ENCODE results near the gene ZSWIM1.
"Not testable (repeated sequence)": the region's sequence is repeated elsewhere in the genome, so short reads cannot be mapped to it uniquely, and the experiment has no call there.

Gene ZSWIM1

DNA sequence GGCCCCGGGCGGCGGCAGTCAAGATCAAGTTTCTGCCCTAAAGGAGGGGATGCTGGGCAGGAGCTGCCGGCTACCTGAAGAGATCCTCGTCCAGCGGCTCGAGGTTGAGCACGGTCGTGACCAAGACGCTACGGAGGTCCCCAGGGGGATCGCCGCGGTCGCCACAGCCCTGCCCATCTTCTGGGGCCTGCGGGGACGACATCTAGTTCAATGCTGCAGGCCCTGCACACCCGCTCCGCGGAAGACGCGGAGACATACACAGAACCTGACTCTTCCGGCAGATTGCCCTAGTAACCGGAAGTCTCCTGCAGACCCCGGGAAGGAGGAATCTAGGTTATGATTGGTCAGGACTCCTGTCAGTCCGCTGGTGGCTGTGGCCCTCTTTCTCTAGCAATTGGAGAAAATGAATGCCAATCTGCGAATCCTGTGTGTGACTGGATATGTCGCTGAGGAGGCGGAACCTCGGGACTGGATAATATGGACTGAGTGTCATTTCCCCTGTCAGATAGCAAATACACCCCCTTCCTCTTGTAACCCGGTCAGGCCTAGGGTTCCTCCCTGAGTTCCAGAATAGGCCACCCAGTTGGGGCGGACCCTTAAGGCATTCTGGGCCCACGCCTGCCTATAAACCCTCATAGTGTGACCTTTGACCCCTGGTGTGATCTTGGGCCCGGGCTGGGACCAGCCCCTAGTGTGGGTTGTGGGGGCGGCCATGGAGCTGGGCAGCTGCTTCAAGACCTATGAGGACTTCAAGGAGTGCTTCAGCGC is 23.7 kb upstream of the ZSWIM1 start, which contains the start of the genes ACOT8 and ZSWIM3:
Gene ACOT8 (minus strand): TSS at position 279 of the 768 bp plus-strand sequence. CDS start 77 bp downstream, at position 202.
Gene ZSWIM3 (plus strand): TSS at position 501 of the 768 bp plus-strand sequence. CDS start 212 bp downstream, at position 713.
- DNase-seq: peak; percentile 90

DNA sequence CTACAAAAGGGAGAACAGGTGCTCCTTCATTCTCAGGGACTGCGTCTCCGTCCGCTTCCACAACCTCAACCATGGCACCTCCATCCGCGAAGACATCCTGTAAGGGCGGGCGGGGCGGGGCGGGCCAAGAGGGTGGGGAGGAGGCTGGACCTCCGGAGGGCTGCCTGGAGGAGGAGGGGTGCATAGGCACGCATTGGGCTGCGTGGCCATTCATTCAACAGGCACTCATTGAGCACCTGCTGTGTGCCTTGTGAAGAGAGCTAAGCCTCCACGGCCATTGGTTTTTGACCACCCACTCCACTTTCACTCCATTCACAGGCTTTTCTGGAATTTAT is 23.2 kb upstream of the ZSWIM1 start:
- DNase-seq: no peak

DNA sequence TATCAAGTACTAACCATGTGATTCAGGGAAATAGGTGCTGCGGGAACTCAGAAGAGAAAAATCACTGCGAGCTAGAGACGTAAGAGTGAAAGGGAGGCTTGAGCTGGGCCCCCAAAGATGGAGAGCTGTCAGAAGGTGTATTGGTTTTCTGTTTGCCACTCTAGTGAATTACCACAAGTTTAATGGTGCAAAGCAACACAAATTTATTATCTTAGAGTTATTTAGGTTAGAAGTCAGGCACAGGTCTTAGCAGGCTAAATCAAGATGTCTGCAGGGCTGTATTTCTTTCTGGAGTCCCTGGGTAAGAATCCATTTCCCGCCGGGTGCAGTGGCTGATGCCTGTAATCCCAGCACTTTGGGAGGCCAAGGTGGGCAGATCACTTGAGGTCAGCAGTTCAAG is 21.1 kb upstream of the ZSWIM1 start:
- DNase-seq: no peak

DNA sequence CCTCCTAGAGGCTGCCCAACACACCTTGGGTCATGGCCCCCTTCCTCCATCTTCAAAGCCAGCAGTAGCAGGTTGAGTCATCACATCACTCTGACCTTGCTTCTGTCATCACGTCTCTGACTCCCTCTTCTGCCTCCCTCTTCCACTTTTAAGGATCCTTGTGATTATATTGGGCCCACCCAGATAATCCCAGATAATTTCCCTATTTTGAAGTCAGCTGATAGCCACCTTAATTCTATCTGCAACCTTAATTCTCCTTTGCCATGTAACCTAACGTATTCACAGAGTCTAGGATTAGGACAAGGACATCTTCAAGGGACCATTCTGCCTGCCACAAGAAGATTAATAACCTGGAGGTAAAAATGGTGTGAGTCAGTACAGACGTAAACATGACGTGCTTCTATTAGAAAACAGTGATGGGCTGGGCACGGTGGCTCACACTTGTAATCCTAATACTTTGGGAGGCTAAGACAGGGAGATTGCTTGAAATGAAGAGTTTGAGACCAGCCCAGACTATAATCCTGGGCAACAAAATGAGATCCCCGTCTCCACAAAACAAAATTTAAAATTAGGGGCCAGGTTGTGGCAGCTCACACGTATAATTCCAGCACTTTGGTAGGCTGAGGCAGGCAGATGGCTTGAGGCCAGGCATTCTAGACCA is 20.3 kb upstream of the ZSWIM1 start:
- DNase-seq: no peak

DNA sequence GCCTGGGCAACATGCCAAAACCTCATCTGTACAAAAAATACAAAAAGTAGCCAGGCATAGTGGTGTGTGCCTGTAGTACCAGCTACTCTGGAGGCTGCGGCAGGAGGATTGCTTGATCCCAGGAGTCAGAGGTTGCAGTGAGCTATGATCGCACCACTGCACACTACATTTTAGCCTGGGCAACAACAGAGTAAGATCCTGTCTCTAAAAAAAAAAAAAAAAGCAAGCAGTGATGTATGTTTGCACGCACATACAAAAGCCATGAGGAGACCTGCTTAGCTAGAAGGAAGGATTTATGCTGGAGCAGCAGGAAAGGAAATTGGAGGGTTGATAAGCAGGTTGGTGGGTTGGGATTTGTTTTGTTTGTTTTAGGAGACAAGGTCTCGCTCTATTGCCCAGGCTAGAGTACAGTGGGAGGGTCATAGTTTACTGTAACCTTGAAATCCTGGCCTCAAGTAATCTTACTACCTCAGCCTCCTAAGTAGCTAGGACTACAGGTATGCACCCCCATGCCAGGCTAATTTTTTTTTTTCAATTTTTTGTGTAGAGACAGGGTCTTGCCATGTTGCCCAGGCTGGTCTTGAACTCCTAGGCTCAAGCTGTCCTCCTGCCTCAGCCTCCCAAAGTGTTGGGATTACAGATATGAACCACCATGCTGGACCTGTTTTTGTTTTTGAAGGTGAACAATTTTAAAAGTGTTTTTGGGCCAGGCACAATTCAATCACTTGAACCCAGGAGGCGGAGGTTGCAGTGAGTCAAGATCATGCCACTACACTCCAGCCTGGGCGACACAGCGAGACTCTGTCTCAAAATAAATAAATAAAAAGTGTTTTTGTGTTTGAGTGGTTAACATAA is 19.6 kb upstream of the ZSWIM1 start:
- DNase-seq: no peak

DNA sequence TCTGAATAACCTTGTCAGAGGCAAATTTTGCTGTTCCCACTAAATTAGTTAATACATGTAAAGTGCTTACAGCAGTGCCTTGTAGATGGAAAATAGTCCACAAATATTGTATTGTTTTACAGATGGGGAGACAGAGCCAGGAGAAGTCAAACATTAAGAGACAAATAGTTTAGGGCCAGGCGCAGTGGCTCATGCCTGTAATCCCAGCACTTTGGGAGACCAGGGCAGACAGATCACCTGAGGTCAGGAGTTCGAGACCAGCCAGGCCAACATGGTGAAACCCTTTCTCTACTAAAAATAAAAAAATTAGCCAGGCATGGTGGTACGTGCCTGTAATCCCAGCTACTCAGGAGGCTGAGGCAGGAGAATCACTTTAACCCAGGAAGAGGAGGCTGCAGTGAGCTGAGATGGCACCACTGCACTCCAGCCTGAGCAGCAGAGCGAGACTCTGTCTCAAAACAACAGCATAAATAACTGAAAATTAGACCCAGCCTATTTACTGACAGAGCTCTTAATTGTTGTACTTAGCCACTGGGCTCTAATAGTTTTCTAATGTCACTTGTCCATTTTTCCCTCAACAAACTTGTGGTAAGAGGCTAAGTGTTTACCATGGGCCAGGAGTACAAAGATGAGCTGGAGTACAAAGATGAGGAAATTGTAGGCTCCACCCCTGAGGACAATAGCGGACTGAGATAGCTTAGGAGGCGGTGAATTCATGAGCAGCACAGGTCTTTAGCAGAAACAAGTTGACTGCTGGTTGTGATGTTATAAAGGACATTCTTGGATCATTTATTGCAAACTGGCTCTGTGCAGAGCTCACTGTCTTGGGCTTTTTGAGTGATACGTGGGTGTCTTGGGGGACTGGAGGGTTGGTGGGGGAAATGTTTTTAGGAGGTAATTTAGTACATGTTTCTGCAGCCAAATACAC is 17.2 kb upstream of the ZSWIM1 start:
- DNase-seq: no peak

DNA sequence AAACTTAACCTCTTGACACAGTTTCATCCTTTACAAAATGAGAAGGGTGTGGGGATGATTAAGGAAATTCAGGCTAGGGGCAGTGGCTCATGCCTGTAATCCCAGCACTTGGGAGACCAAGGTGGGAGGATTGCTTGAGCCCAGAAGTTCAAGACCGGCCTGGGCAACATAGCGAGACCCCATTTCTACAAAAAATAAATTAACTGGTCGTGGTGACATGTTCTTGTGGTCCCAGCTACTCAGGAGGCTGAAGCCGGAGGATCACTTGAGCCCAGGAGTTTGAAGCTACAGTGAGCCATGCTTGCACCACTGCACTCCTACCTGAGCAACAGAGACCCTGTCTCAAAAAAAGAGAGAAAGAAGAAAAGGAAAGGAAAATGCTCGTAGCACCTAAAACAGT is 14.6 kb upstream of the ZSWIM1 start:
- no peak for DNase-seq

DNA sequence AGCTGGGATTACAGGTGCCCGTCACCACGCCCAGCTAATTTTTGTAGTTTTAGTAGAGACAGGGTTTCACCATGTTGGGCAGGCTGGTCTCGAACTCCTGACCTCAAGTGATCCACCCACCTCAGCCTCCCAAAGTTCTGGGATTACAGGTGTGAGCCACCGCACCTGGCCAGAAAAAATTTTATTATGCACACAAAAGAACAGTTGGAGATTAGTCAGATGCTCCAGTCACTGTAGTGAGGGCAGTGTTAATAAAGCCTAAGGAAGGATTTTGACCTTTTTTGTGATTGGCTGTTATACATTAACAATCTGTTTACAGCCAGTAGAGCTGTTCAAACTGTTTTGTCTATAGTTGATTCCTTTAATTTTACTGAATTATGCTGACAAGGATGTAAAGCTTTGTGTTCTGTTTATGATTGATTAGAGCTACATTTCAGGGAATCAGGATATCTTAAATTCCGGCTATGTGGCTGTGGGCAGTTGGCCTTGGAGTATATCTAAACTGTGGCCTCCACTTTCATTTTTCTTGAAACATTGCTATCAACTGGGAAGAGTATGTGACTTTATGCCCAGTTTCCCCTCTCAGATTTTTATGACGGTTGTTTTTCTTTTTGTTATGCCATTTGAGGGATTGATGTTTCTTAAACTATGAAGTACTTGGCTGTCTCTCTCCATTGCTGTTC is 13.8 kb upstream of the ZSWIM1 start:
- DNase-seq: no peak

DNA sequence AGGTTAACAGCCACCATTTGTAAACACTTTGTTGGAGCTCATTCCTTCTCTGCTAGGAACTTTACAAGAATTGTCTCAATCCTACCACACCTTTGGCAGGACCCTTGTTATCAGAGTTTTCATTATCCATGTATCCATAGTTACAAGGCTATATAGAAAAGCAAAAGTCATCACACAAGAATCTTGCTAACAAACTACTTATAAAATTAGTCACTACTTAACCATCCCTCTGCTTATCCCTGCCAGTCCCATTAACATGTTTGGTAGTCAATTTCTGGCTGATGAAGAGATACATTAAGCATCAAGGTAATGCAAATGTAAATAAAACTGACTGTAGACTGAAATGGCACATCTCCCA is 13.2 kb upstream of the ZSWIM1 start:
- no peak for DNase-seq

DNA sequence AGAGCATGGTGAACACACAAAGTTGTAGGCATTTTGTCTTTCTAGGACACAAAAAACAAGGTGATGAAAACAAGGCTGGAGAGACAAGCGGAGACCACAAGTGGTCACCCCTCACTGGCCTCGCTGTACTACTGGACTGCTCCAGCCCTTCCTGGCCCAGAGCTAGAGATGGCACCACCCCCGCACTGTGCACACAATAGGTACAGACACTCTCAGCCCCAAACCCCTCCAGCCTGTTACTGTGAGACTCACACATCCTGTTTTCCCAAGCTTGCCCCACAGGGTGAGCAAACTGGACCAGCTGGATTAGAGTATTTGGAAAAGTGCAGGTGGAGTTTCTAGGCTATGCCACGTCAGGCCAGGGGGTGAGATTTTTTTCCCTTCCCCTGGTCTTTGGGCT is 8.4 kb upstream of the ZSWIM1 start:
- no peak for DNase-seq

DNA sequence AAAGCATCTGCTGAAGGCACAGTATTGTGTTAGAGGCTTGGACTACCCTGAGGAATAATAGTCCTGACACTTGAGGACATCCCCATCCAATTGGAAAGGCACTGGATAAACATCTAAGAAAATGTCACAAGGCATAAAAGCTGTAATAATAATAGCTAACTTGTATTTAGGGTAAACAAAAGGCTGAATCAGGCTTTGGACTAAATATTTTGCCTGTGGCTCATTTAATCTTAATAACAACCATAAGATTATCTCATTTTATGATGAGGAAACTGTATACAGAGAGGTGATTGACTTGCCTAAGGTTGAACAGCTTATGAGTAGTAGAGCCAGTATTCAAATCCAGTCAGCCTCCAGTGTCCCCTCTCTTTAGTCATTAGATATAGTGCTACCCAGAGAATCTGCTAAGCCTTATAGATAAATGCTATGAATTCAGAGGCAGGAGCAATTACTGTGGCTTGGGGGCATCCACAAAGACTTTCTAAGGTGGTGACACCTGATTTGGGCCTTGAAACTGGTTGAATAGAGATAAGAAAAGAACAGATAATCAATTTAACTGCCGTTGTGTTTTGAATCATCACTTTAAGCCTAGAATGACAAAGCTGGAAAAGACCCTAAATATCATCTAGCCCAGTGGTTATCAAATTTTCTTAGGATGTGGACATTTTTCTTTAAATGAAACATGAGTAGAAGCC is 7.5 kb upstream of the ZSWIM1 start:
- DNase-seq: no peak

DNA sequence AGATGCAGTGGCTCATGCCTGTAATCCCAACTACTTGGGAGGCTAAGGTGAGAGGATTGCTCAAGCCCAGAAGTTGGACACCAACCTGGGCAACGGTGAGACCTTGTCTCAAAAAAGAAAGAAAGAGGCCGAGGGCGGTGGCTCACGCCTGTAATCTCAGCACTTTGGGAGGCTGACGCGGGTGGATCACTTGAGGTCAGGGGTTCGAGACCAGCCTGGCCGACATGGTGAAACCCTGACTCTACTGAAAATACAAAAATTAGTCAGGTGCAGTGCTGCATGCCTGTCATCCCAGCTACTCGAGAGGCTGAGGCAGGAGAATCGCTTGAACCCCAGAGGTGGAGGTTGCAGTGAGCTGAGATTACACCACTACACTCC is 6.9 kb upstream of the ZSWIM1 start:
- DNase-seq: not testable (repeated sequence)

DNA sequence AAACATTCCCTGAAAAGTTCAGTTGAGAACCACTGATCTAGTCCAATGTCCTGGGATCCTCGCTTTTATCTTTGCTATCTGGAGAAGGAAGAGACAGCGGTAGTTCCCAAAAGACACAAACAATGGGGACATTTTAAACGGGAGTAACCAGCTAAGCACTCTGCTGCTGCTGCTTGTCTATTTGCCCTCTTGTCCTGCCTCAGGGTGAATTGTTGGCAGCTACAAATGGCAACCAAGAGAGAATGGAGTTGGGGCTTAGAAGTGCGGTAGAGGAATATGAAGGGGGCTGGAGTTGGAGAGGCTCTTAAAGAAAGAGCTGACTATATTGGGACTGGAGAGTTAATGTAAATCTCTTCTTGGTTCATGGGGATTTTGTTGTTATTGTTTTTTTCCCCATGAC is 6.5 kb upstream of the ZSWIM1 start:
- no peak for DNase-seq

DNA sequence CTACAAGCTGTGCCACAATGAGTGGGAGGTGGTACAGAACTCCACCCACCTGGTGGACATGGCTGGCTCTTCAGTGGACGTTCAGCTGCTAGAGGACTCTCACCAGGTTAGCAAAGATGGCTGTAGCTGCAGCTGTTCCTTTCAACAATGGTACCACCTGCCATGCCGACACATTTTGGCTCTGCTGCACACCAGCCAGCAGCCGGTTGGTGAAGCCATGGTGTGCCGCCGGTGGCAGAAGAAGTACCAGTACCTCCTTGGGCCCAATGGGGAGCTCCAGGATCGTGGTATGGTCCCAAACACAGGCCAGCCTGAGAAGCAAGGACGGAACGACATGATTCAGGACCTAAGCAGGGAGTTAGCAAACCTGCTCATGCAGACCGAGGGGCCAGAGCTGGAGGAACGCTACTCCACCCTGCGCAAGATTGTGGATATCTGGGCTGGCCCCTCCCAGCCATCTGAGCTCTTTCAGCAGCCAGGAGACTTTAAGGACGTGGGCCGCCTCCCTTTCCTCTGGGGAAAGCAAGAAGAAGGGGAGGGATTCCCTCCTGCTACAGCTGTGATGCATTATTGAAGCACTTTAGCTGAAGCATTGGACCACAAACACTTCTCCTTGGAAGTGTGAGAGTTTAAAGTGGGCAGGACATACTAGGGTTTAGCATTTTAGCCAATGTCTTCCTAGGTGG is 2.8 kb upstream of the ZSWIM1 start:
- DNase-seq: no peak

DNA sequence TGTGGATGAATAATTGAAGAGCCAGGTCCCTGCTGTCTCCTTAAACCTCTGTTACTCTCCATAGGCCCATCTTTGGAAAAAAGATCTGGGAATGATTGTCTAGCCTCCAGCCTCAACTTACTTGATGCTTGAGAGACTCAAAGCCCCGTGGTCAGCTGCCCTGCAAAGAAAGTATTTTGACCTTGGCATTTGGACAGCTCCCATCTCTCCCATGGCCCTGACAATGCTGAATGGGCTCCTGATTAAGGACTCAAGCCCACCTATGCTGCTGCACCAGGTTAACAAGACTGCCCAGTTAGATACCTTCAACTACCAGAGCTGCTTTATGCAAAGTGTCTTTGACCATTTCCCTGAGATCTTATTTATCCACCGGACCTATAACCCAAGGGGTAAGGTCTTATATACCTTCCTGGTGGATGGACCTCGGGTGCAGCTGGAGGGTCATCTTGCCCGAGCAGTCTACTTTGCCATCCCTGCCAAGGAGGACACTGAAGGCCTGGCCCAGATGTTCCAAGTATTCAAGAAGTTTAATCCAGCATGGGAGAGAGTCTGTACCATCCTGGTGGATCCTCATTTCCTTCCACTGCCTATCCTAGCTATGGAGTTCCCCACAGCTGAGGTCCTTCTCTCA is 1.6 kb downstream of the ZSWIM1 start:
- DNase-seq: no peak

DNA sequence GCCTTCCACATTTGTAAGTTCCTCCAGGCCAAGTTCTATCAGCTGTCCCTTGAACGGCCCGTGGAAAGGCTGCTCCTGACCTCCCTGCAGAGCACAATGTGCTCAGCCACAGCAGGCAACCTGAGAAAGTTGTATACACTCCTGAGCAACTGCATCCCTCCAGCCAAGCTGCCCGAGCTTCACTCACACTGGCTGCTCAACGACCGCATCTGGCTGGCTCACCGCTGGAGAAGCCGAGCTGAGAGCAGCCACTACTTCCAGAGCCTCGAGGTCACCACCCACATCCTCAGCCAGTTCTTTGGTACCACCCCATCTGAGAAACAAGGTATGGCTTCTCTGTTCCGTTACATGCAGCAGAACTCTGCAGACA is 2.1 kb downstream of the ZSWIM1 start:
- no peak for DNase-seq

DNA sequence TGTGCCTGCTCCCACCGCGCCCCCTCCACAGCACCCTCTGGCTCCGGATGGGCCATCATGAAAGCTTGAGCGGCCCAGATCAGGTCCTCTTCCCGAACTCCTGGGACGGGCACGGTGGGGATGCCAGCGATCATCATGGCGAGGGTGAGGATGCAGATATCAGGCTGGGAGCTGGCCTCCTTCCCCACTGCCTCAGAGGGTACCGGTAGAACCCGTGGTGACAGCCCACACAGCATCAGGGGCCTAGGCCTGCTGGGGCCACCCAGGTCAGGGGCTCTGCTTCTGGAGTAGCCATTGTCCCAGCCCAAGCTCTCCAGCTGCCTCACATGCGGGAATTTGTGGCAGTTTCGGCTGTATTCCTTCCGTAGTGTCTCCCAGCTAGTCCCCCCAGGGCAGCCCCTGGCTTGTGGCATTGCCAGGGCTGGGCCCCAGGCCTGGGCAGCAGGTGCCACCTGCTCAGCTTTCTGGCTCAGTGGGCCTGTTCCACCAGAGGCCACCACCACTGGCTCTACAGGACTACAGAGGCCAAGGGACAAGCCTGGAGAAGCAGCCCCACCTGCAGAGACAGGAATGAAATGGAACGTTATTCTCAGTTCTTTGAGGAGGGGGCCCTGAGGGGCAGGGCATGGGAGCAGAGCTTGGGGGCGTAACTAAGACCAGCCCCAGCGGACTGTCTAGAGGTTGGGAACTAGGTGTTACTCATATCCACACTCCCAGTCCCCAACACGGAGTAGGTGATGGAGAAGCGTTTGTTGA is 5.7 kb downstream of the ZSWIM1 start:
- no peak for DNase-seq

DNA sequence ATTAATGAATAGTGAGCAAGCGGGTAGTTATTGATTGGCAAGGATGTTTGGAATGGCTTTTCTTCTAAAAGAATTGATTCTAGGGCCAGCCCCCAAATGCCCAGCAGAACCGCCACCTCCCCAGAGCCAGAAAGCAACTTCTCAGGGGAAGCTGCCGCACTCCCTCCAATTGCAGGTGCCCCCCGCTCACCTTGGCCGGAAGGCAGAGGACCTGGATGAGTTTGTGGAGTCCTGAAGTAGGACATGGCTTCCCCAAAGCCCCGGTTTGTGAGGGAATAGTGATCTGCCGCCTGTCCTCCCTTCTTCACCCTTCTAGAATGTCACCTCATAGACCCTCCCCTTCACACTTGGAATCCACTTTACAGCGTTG is 6.3 kb downstream of the ZSWIM1 start, which contains the start of gene SPATA25:
Gene SPATA25 (minus strand): TSS at position 277 of the 370 bp plus-strand sequence. CDS start 32 bp downstream, at position 245.
- no peak for DNase-seq

DNA sequence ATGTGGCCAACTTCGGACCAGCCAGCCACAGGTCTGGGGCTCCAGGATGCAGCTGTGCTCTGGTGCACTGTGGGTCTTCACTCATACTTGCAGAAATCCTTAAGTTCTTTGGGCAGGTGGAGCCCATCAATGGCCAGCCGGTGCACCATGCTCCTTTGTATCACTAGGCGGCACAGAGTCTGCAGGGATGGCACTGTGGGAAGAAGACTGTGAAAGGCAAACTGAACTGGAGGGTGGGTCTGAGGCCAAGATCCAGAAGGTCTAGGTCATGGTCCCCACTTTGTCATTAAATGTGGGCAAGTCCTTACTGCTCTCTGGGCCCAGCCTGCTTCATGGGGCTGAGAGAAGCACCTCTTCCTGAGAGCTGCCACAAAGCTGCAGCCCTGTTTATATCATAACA is 7.7 kb downstream of the ZSWIM1 start:
- no peak for DNase-seq

All from activated naive CD4-positive, alpha-beta T cell treated with Interleukin-2 at 50 U/mL for 16 hours (primary cell).